ENCODE data around the gene U2AF2.

Gene U2AF2

GRCh38 chr19:55661826-55662225 lies 7.0 kb downstream of the U2AF2 start:
- no peak for TF ChIP-seq CTCF (IDR thresholded peaks at IDR 0.05; ENCODE audit: low read depth, low read length, missing control alignments)
- in situ Hi-C loops (cut with HindIII; ENCODE audit: low sequenced_read_pairs): no loop called here
- no peak for DNase-seq (ENCODE audit: low read depth)
- no peak overlapping the region for H3K4me3 ChIP-seq (ENCODE audit: low read depth, low read length)

GRCh38 chr19:55663846-55664536 lies 9.2 kb downstream of the U2AF2 start:
- no peak overlapping the region for H3K4me3 ChIP-seq (ENCODE audit: low read depth, low read length)
- in situ Hi-C loops (cut with HindIII; ENCODE audit: low sequenced_read_pairs): no loop called here
- no peak for DNase-seq (ENCODE audit: low read depth)
- TF ChIP-seq CTCF (IDR thresholded peaks at IDR 0.05; ENCODE audit: low read depth, low read length, missing control alignments): no peak

- no peak overlapping the region for H3K4me3 ChIP-seq (ENCODE audit: low read depth, low read length)
- no peak for TF ChIP-seq CTCF (IDR thresholded peaks at IDR 0.05; ENCODE audit: low read depth, low read length, missing control alignments)
- in situ Hi-C loops (cut with HindIII; ENCODE audit: low sequenced_read_pairs): no loop called here
- DNase-seq (ENCODE audit: low read depth): no peak
Observed at GRCh38 chr19:55666343-55667005, 11.6 kb downstream of the U2AF2 start.

- TF ChIP-seq CTCF (IDR thresholded peaks at IDR 0.05; ENCODE audit: low read depth, low read length, missing control alignments): no peak
- H3K4me3 ChIP-seq (ENCODE audit: low read depth, low read length): no peak overlapping the region
- no peak for DNase-seq (ENCODE audit: low read depth)
- in situ Hi-C loops (cut with HindIII; ENCODE audit: low sequenced_read_pairs): no loop called here
Observed at GRCh38 chr19:55667006-55667381, 12.2 kb downstream of the U2AF2 start.

GRCh38 chr19:55667511-55667910 lies 12.7 kb downstream of the U2AF2 start:
- TF ChIP-seq CTCF (IDR thresholded peaks at IDR 0.05; ENCODE audit: low read depth, low read length, missing control alignments): no peak
- in situ Hi-C loops (cut with HindIII; ENCODE audit: low sequenced_read_pairs): no loop called here
- no peak for DNase-seq (ENCODE audit: low read depth)
- no peak overlapping the region for H3K4me3 ChIP-seq (ENCODE audit: low read depth, low read length)

- no peak for DNase-seq (ENCODE audit: low read depth)
- in situ Hi-C loops (cut with HindIII; ENCODE audit: low sequenced_read_pairs): no loop called here
- no peak overlapping the region for H3K4me3 ChIP-seq (ENCODE audit: low read depth, low read length)
- no peak for TF ChIP-seq CTCF (IDR thresholded peaks at IDR 0.05; ENCODE audit: low read depth, low read length, missing control alignments)
Observed at GRCh38 chr19:55667958-55668357, 13.1 kb downstream of the U2AF2 start.

All from astrocyte of the cerebellum (primary cell).